Ishikawa (cell line): Measurements from ENCODE around the gene GRM1.

ENCODE experiments used
- CEBPB ChIP-seq: IDR thresholded peaks from 2 replicates; pipeline ENCODE4 v1.6.1; 2012
- CREB1 ChIP-seq: IDR thresholded peaks from 2 replicates; pipeline ENCODE4 v1.6.1; 2012; ENCODE audit warnings: low read depth
- EP300 ChIP-seq: IDR thresholded peaks from 2 replicates; pipeline ENCODE4 v1.6.1; 2012; ENCODE audit warnings: borderline replicate concordance
- REST ChIP-seq: IDR thresholded peaks from 2 replicates; pipeline ENCODE4 v1.6.1; 2012; ENCODE audit warnings: low read depth, mild to moderate bottlenecking
- TAF1 ChIP-seq: IDR thresholded peaks from 2 replicates; pipeline ENCODE4 v1.6.1; 2012; ENCODE audit warnings: low read depth, mild to moderate bottlenecking
- YY1 ChIP-seq: IDR thresholded peaks from 2 replicates; pipeline ENCODE4 v1.6.1; 2012; ENCODE audit warnings: low read depth

- TF ChIP-seq EP300 (no peak), YY1 (no peak), TAF1 (no peak), CEBPB (no peak), REST (no peak), CREB1 (no peak)
These were observed 312.8 kb downstream of the GRM1 start for GRCh38 chr6:146341493-146342230.
